ENCODE data around the gene TRIM54.
"Not testable (repeated sequence)": the region's sequence is repeated elsewhere in the genome, so short reads cannot be mapped to it uniquely, and the experiment has no call there.

Gene TRIM54

DNA sequence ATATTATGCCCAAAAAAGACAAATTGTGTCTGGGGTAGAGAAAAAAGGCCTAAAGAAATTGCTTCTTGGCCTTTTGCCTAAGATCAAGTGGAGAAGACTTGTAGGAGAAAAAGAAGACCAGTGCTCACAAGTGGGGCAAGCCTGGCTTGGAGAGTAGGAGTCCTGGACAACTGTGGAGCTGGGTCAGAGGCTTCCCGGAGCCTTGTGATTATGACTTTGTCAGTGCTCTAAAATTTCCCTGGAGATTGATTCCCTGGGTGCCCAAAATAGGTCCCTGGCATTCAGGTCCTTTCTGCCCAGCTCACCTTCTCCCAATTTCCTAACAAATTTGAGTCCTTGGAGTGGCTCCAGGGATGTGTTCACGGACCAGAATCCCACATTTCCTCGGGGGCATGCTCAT is 787 bp upstream of the TRIM54 start:
- no peak for DNase-seq (ENCODE audit: low read depth, low spot score)

DNA sequence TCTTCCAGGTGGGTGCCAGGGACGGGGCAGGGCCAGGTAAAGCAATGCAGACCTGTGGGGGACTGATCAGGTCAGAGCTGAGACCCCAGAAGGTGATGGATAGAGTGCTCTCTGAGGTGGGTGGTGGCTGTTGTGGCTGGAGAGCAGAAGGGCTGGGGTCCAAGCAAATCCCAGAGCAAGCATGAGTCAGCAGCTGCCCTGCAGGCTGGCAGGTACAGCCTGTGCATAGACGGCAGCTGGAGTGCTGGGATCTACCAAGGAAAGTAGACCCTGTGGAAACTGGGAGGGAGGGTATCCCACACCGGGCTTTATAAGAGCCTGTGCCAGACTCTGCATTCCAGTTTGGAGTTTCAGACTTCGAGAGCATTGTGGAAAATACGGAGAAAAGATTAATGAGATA is 663 bp downstream of the TRIM54 start:
- DNase-seq (ENCODE audit: low read depth, low spot score) = no peak

DNA sequence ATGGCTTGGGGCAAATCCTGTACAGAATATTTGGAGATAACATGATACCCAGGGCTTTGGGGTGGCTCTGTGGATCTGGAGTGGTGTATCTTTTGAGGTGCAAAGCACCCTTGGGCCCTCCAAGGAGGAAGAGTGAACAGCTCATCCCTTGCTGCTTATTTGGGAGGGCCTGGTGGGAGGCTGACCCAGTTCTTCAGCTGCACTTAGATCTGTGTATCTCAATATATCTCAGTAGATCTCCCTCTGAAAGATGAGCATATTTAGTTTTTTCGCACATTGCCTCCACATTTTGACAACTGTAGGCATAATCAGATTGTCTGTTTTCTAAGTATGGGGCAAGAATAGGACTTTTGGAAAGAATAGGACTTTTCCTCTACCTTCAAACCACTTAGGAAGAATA is 2.8 kb downstream of the TRIM54 start:
- no peak for DNase-seq (ENCODE audit: low read depth, low spot score)

DNA sequence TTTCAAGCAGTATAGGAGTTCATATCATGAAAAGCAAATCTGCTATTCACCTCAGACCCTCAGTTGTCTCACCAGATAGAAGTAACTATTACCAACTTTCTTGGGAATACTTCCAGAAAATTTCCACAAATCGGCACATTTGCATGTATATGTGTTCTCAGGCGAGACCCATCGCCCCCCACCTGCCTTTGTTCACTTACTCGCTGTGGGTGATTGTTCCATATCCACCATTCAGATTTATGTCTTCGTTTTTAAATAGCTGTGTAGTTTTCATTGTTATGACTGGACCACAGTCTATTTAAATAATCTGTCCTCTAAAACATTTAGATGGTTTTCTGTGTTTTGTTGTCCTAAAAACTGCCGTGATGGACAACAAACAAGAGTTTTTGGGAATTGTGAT is 3.3 kb downstream of the TRIM54 start:
- no peak for DNase-seq (ENCODE audit: low read depth, low spot score)

DNA sequence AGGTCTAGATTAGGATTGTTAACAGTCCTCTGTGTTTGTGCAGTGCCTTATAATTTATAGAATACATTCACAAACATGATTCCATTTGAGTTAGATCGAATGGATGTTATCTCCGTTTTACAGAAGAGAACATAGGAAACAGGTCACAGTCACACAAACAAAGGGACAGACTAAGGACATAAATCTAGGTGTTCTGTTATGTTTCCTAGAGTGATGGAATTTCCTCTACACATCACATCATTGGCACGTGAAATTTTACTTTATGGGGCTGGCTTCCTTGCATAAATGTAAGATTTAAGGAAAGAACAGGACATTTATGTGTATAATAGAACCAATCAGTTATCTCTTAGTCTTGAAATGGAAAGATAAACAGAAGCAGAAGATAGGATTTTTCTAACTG is 6.4 kb downstream of the TRIM54 start:
- no peak for DNase-seq (ENCODE audit: low read depth, low spot score)

DNA sequence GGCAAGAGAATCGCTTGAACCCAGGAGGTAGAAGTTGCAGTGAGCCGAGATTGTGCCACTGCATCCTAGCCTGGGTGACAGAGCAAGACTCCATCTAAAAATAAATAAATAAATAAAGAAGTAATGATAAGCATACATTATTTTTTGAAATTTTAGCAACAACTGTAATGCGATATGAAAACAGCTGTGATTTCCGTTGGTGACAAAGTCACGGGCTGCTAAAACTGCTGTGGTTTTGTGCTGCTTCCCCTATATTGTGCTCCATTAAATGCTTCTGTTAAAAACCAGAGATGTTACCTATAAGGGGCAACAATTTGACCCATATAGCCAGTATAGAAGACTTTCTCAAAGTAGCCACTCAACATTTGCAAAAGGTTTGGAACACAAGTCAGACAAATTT is 8.3 kb downstream of the TRIM54 start:
- no peak for DNase-seq (ENCODE audit: low read depth, low spot score)

DNA sequence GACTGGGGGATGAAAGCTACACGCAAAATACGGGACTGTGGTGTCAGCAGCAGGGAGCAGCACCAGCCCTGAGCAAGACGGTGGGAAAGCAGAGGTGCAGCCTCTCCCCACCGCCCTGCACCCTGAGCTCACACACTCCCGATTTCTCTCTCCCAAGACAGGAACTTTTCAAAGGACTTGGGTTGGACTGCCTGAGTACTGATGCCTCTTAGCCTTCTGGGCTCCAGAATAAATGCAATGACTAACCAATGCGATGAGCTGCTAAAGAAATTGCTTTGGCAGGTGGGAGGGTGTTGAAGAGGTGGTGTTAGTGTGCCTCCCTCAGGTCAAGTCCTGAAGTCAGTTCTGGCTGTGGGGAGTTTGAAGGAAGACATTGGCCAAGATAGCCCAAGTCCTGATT is 9.6 kb downstream of the TRIM54 start:
- DNase-seq (ENCODE audit: low read depth, low spot score) = no peak

DNA sequence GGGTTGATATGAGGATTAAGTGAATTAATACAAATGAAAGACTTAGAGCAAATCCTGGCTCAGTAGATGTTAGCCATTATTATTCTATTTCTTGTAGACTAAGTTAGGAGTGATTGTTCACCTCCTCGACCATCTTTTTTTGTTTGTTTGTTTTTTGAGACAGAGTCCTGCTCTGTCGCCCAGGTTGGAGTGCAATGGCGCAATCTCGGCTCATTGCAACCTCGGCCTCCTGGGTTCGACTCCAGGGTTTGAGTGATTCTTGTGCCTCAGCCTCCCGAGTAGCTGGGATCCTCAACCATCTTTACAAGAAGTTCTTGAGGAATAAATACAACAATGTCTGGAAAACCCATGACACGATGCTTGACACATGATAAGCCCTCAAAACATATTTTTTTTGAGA is 12.7 kb downstream of the TRIM54 start:
- DNase-seq (ENCODE audit: low read depth, low spot score) = no peak

DNA sequence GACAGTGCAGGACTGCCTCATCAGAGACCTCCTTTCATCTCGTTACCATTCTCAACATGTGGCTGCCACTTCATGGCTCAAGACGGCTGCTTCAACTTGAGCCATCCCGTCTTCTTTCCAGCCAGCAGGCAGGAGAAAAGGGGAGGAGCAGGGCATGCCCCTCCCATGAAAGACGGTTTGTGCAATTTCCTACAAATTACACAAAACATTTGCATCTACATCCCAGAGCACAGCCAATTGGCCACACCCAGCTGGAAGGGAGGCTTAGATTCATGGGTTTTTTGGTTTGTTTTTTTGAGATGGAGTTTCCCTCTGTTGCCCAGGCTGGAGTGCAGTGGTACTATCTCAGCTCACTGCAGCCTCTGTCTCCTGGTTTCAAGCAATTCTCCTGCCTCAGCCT is 14.3 kb downstream of the TRIM54 start:
- no peak for DNase-seq (ENCODE audit: low read depth, low spot score)

DNA sequence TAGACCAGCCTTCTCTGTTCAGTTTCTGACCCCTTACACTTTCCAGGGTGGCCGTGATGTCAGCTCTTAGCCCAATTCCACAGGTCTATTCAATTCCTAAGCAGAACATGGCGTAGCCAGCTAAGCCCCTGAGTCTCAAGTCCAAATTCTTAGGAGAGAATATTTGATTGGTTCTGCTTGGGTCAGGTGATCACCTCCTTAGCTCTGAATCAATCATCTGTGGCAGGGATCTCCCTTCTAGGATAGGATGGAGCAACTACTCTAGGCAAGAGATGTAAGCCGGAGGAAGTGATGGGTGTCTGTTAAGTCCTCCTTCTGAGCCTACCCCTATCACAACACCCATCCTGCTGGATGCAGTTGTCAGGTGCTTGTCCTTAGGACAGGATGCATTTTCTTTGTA is 15.0 kb downstream of the TRIM54 start:
- no peak for DNase-seq (ENCODE audit: low read depth, low spot score)

DNA sequence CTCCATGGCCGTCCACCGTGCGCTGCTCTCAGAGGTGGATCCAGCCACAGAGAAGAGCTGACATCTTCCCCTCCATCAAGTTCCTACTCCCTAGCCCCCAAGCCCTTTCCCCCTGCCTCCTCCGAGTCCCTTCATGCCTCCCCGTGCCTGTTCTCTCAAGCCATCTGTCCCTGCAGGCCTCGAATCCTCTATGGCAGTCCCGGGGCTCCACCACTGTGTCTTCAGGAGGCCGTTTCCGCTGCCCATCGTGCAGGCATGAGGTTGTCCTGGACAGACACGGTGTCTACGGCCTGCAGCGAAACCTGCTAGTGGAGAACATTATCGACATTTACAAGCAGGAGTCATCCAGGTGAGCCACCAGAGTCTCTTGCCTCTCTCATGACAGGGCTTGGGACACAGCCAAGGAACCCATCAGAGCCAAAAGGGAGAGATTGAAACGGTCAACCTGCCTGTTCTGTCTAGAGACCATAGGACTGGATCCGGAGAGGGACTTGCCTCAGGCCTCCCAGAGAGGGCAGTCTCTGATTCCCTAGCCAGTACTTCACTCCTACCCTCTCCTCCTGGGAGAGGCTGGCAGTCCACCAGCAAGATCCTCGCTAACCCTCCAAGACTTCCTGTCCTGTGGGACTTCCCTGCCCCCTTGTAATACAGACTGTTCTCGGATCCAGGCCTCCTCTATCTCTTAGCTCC is 16.3 kb downstream of the TRIM54 start:
- DNase-seq (ENCODE audit: low read depth, low spot score) = no peak

DNA sequence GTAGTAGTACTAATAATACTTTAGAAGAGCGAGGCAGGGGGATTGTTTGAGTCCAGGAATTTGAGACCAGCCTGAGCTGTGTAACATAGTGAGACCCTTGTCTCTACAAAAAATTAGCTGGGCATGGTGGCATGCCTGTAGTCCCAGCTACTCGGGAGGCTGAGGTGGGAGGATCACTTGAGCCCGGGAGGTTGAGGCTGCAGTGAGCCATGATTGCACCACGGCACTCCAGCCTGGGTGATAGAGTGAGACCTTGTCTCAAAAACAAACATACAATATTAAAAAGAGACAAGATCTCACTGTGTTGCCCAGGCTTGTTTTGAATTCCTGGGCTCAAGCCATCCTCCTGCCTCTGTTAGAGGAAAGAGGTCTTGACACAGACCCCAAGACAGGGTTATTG is 18.4 kb downstream of the TRIM54 start:
- DNase-seq (ENCODE audit: low read depth, low spot score) = not testable (repeated sequence)

DNA sequence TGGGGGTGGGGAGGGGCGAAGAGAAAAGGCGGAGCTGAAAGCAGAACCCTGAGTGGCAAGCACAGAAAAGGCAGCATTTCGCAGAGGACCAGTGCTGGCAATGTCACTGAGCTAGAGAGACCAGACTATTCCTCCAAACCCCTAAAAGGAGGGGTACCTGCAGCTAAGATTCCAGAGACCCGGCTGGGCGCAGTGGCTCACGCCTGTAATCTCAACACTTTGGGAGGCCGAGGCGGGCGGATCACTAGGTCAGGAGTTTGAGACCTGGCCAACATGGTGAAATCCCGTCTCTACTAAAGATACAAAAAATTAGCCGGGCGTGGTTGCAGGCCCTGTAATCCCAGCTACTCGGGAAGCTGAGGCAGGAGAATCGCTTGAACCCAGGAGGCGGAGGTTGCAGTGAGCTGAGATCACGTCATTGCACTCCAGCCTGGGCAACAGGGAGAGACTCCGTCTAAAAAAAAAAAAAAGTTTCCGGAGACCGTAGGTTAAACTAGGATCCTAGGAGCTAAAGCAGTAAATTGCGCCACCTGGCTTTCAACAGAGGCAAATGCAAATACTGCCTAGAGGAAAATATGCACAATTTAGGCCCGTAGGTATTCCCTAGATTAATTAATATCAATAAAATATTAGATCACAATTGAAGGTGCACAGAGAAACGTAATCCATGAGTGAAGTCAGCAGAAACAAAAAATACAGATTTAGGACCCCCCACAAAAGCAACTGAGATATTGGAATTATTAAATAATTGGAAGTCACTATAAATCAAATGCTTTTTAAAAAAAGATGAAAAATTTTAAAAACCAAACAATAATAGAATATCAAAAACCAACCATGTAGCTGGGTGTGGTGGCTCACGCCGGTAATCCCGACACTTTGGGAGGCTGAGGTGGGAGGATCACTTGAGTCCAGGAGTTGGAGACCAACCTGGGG is 21.1 kb downstream of the TRIM54 start:
- no peak for DNase-seq (ENCODE audit: low read depth, low spot score)

DNA sequence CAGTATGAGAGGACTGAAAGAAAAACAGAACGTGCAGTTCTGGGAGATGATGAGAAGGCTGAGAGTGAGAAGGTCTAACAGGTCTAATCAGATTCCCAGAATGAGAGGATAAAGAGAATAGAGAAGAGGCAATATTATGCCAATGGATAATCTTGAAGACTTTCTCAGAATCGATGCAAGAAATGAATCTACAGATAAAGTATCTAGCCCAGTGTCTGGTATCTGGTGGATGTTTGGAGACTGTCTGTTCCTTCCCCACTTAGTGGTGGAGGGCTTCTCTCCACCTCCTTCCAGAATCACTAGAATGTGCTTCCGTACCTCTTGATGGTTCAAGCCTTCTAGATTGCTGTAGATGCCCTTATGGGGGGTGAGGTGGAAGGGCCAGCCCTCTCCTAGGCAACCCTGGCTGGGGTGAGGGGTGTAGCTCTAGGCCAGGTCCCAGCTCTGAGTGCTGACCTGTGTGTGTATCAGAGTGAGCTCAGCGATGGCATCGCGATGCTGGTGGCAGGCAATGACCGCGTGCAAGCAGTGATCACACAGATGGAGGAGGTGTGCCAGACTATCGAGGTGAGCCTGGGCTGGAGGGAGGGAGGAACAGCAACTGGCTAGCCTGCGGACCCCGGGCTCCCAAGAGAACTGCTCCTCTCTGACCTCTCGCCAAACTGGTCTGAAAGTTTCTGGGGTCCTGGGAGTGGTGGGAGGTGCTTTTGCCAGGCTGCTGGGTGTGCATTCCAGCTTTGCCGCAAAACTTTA is 22.4 kb downstream of the TRIM54 start:
- no peak for DNase-seq (ENCODE audit: low read depth, low spot score)

DNA sequence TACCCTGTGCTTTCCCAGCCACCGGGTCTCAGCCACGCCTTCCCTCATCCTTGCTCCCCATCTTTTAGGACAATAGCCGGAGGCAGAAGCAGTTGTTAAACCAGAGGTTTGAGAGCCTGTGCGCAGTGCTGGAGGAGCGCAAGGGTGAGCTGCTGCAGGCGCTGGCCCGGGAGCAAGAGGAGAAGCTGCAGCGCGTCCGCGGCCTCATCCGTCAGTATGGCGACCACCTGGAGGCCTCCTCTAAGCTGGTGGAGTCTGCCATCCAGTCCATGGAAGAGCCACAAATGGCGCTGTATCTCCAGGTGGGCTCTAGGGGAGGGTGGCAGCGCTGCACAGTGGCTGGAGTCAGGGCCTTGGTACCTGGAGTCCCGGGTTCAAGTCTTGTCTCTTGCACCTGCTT is 23.3 kb downstream of the TRIM54 start:
- DNase-seq (ENCODE audit: low read depth, low spot score) = no peak

DNA sequence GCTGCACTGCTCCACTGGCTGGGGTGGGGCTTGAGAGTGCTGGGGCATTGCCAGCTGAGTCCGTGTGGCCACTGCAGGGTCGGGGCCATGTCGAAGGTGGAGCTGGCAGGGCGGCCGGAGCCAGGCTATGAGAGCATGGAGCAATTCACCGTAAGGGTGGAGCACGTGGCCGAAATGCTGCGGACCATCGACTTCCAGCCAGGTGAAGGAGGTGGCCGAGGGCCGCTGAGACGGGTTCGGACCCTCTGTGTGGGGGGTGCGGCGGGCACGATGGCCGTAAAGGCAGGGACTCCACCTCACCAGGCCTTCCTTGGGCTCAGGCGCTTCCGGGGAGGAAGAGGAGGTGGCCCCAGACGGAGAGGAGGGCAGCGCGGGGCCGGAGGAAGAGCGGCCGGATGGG is 23.9 kb downstream of the TRIM54 start:
- no peak for DNase-seq (ENCODE audit: low read depth, low spot score)

DNA sequence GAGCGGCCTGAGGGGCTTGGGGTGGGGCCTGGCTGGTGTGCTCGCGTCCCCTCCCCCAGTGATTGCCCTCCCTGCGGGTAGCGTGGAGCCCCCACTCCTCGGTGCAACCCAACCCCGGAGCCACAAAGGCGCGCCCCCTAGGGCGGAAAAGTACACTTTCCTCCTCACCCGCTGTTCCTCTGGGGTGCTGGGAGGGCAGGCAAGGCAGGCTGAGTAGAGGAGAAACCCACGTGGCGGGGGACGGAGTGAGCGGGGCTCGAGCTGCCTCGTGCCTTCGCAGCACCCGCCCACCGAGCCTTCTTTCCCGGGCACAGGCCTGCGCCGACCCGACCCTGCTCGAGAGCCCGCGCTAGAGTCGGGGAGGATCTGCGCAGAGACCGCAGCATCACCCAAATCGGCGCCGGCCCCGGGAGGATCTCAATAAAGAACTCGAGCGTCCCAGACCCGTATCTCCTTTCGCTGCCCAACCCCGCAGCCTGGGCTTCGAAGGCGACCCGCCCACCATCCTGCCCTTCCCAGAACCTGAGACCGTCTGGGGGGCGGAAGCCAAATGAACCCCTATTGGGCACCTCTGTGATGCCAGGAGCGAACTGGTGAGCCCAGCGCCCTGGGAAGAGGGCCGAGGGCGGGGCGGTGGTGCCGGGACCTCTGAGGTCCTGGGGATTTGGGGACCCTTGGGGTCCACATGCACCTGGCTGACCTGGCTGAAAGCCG is 24.5 kb downstream of the TRIM54 start:
- no peak for DNase-seq (ENCODE audit: low read depth, low spot score)

DNA sequence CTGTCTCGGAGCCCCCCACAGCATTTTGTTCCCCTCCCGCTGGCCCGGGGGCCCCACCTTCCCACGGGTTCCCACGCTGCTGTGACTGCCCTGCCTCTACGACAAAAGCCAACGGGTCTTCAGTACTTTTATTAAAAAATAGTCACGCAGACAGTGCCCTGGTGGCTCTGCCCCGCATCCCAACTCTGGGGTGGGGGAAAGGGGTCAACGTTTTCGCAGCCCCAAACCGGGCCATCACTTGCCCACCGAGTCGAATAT is 25.0 kb downstream of the TRIM54 start:
- DNase-seq (ENCODE audit: low read depth, low spot score) = no peak

DNA sequence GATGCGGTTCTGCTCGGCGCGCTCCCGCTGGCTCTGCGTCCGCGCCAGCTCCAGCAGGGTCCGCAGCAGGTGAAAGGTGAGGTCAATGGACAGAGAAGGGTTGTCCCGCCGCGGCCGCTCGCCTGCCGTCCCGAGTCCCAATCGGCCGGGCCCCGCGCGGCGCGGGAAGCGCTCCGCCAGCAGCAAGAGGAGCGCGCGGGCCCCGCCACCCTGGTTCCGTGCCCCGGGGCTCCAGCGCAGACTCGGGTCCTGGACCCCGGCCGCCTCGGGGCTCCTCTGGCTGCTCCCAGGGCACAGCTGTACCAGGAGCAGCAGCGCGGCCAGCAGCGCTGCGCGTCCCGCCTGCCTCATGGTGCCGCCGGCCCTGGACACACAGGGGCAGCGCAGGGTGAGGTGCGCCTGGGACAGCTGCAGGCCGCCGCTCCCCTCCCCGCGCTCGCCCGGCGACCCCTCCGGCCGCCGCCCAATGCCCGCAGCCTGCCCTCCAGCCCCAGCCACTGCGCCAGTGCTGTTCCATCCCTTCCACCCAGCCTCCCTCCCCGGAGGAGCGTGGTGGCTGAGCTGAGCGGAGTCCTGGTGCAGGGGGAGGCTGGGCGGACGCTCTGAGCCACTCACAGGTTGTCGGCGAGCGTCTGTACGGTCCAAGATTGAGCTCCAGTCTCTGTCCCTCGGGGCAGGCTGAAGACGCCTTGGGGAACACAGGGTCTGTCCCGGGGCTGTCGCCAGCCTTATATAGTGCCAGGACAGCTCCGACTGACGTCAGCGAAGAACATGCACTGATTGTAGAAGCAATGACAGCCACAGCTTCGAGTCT is 25.5 kb downstream of the TRIM54 start:
- DNase-seq (ENCODE audit: low read depth, low spot score) = no peak

DNA sequence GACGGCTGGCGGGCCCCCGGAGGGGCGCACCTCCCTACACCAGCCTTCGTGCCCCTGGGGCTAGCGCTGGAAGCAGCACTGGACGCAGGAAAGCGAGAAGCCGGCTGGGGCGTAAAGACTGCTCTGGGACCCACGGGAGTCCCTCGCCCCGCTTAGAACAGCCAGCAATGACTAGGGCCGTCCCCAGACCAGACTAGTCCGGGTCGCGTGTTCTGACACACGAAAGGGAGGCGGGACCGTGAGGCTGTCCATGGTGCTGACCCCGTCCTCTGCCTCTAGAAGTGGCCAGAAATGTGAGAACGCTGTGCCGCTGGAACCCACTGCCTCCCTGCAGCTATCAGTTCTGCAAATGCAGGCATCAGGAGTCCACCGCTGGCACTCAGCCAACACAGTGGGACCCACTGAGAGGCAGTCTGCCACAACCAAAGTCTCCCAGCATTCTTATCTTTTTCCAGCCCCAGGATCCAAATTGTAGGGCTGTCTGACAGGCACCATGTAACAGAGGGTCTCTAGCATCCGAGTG is 26.2 kb downstream of the TRIM54 start, which contains the start of gene UCN:
Gene UCN (minus strand): TSS at position 87 of the 523 bp plus-strand sequence. CDS start 550 bp downstream, outside the sequence.
- DNase-seq (ENCODE audit: low read depth, low spot score) = no peak

DNA sequence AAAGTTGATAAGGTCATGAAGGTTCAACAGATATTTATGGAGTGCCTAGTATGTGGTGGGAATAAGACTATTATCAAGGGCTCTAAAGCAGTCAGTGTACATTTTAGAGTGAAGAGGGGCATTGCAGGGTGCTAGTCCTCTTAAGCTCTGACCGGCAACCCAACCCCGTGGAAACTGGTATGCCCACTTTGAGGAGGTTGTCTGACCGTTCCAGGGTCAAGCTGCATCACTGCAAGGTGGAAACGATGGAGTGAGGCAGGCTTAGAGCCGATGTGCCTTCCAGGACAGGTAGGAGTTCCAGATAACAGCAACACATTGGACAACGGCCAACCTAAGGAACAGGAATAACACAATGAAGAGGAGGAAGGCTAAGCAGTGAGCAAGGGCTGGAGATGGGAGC is 27.4 kb downstream of the TRIM54 start:
- no peak for DNase-seq (ENCODE audit: low read depth, low spot score)

Measured in brain pericyte (primary cell).